ENCODE data around the gene ADGRB3.

Gene ADGRB3

GRCh38 chr6:68634726-68635411 is at the start of gene ADGRB3:
TSS of gene ADGRB3 (plus strand) at chr6:68635282. CDS start at chr6:68638676, 3,394 bp downstream.
- no peak for DNase-seq (ENCODE audit: low read depth in 2 of 2)

GRCh38 chr6:68593558-68593957 is 41.5 kb upstream of the ADGRB3 start:
- DNase-seq (ENCODE audit: low read depth in 2 of 2), result no peak

GRCh38 chr6:68597642-68598041 is 37.4 kb upstream of the ADGRB3 start:
- no peak for DNase-seq (ENCODE audit: low read depth in 2 of 2)

GRCh38 chr6:68615938-68616337 is 19.1 kb upstream of the ADGRB3 start:
- no peak for DNase-seq (ENCODE audit: low read depth in 2 of 2)

GRCh38 chr6:68625998-68626397 is 9.1 kb upstream of the ADGRB3 start:
- no peak for DNase-seq (ENCODE audit: low read depth in 2 of 2)

GRCh38 chr6:68628161-68628560 is 6.9 kb upstream of the ADGRB3 start:
- no peak for DNase-seq (ENCODE audit: low read depth in 2 of 2)

GRCh38 chr6:68632734-68633133 is 2.3 kb upstream of the ADGRB3 start:
- no peak for DNase-seq (ENCODE audit: low read depth in 2 of 2)

GRCh38 chr6:68633281-68633971 is 1.7 kb upstream of the ADGRB3 start:
- DNase-seq (ENCODE audit: low read depth in 2 of 2), result no peak

- no peak for DNase-seq (ENCODE audit: low read depth in 2 of 2)
Observed at GRCh38 chr6:68633972-68634725, 933 bp upstream of the ADGRB3 start.

GRCh38 chr6:68635412-68635705 is 277 bp downstream of the ADGRB3 start:
- DNase-seq (ENCODE audit: low read depth in 2 of 2), result no peak

- DNase-seq (ENCODE audit: low read depth in 2 of 2), result no peak
Observed at GRCh38 chr6:68635706-68636513, 828 bp downstream of the ADGRB3 start.

GRCh38 chr6:68636666-68637065 is 1.6 kb downstream of the ADGRB3 start:
- DNase-seq (ENCODE audit: low read depth in 2 of 2), result no peak

GRCh38 chr6:68637071-68637470 is 2.0 kb downstream of the ADGRB3 start:
- DNase-seq (ENCODE audit: low read depth in 2 of 2), result no peak

GRCh38 chr6:68637782-68638181 is 2.7 kb downstream of the ADGRB3 start:
- DNase-seq (ENCODE audit: low read depth in 2 of 2), result no peak

- DNase-seq (ENCODE audit: low read depth in 2 of 2), result no peak
Observed at GRCh38 chr6:68638230-68638900, 3.3 kb downstream of the ADGRB3 start.

- DNase-seq (ENCODE audit: low read depth in 2 of 2), result no peak
Observed at GRCh38 chr6:68639211-68639610, 4.1 kb downstream of the ADGRB3 start.

- DNase-seq (ENCODE audit: low read depth in 2 of 2), result no peak
Observed at GRCh38 chr6:68639826-68640490, 4.9 kb downstream of the ADGRB3 start.

GRCh38 chr6:68640491-68640835 is 5.4 kb downstream of the ADGRB3 start:
- DNase-seq (ENCODE audit: low read depth in 2 of 2), result no peak

- DNase-seq (ENCODE audit: low read depth in 2 of 2), result no peak
Observed at GRCh38 chr6:68641172-68641571, 6.1 kb downstream of the ADGRB3 start.

- DNase-seq (ENCODE audit: low read depth in 2 of 2), result no peak
Observed at GRCh38 chr6:68642081-68642480, 7.0 kb downstream of the ADGRB3 start.

GRCh38 chr6:68642977-68643376 is 7.9 kb downstream of the ADGRB3 start:
- DNase-seq (ENCODE audit: low read depth in 2 of 2), result no peak
